ENCODE data around the gene HIBADH. TPM values are rescaled to one million over a fixed set of nuclear protein-coding genes. Genes with fewer than 3 reads are reported as not detected.

Gene HIBADH
- total and polyA plus RNA-seq, 10 of the 15 experiments (the other 5 are each of a cell fraction or from before 2014, with no cell fraction given) = 8.7 to 36.1 (median 18.6) TPM

GRCh38 chr7:27635728-27636127 is 27.0 kb downstream of the HIBADH start (continued):
- TF ChIP-seq REST (IDR thresholded peaks at IDR 0.05; ENCODE audit: low read depth, low read length) (no peak), ZNF207 (IDR thresholded peaks at IDR 0.05; ENCODE audit: borderline replicate concordance) (no peak), CTCF (IDR thresholded peaks at IDR 0.05 in 2 of 3, conservative IDR thresholded peaks at IDR 0.05 in 1 of 3; ENCODE audit: control insufficient read depth in 2 of 3, extremely low read depth in 1 of 3, insufficient read depth in 1 of 3, low read depth in 3 of 3, low read length in 3 of 3) (no peak), CBX3 (IDR thresholded peaks at IDR 0.05; ENCODE audit: borderline replicate concordance, low read depth) (no peak), CBFB (IDR thresholded peaks at IDR 0.05; ENCODE audit: low read depth) (no peak), USF2 (IDR thresholded peaks at IDR 0.05; ENCODE audit: borderline replicate concordance, low read depth, low read length) (no peak), EED (IDR thresholded peaks at IDR 0.05; ENCODE audit: low read depth) (no peak), IRF4 (IDR thresholded peaks at IDR 0.05; ENCODE audit: low read depth, low read length) (no peak), NFYB (IDR thresholded peaks at IDR 0.05; ENCODE audit: insufficient read depth, low read depth, low read length) (no peak), SMAD5 (IDR thresholded peaks at IDR 0.05; ENCODE audit: low read depth) (no peak), SP1 (IDR thresholded peaks at IDR 0.05; ENCODE audit: low read depth, low read length) (no peak)
